ENCODE results near the gene ADA.

The ADA gene

GRCh38 chr20:44580581-44581268 is 70.8 kb downstream of the ADA start:
- no peak for DNase-seq (ENCODE audit: low spot score)

- no peak for DNase-seq (ENCODE audit: low spot score)
Measured at GRCh38 chr20:44579313-44580081, 72.0 kb downstream of the ADA start.

GRCh38 chr20:44576297-44576696 is 75.2 kb downstream of the ADA start:
- no peak for DNase-seq (ENCODE audit: low spot score)

- no peak for DNase-seq (ENCODE audit: low spot score)
Measured at GRCh38 chr20:44574372-44574771, 77.1 kb downstream of the ADA start.

- DNase-seq (ENCODE audit: low spot score) = no peak
Measured at GRCh38 chr20:44573501-44573869, 78.0 kb downstream of the ADA start.

- DNase-seq (ENCODE audit: low spot score) = no peak
Measured at GRCh38 chr20:44572551-44573500, 78.7 kb downstream of the ADA start.

- no peak for DNase-seq (ENCODE audit: low spot score)
Measured at GRCh38 chr20:44571362-44571988, 80.0 kb downstream of the ADA start.

- no peak for DNase-seq (ENCODE audit: low spot score)
Measured at GRCh38 chr20:44570367-44570766, 81.1 kb downstream of the ADA start.
